ENCODE results near the gene GRAMD1B.
"Not testable (repeated sequence)": the region's sequence is repeated elsewhere in the genome, so short reads cannot be mapped to it uniquely, and the experiment has no call there.

DNA sequence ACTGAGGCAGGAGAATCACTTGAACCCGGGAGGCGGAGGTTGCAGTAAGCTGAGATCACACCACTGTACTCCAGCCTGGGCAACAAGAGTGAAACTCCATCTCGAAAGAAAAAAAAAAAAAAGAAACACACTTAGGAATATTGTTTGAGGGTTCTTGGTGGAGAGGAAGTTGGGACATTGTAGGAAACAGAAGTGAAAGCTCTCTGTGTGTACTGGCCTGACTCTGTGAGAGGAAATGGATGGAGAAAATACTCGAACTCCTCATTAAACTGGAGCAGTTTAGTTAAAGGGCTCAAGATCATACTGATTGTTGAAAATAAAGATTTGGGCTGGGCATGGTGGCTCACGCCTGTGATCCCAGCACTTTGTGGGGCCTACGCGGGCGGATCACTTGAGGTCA is 35.6 kb downstream of the GRAMD1B start:
- TF ChIP-seq, protein P1, sequence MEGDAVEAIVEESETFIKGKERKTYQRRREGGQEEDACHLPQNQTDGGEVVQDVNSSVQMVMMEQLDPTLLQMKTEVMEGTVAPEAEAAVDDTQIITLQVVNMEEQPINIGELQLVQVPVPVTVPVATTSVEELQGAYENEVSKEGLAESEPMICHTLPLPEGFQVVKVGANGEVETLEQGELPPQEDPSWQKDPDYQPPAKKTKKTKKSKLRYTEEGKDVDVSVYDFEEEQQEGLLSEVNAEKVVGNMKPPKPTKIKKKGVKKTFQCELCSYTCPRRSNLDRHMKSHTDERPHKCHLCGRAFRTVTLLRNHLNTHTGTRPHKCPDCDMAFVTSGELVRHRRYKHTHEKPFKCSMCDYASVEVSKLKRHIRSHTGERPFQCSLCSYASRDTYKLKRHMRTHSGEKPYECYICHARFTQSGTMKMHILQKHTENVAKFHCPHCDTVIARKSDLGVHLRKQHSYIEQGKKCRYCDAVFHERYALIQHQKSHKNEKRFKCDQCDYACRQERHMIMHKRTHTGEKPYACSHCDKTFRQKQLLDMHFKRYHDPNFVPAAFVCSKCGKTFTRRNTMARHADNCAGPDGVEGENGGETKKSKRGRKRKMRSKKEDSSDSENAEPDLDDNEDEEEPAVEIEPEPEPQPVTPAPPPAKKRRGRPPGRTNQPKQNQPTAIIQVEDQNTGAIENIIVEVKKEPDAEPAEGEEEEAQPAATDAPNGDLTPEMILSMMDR (IDR thresholded peaks at IDR 0.05) = not testable (repeated sequence)
- TF ChIP-seq POLR2A (IDR thresholded peaks at IDR 0.05) = not testable (repeated sequence)
